Measurements from ENCODE around the gene PTPRG. TPM values are rescaled to one million over a fixed set of nuclear protein-coding genes. Genes with fewer than 3 reads are reported as not detected.

The PTPRG gene
- total RNA-seq, 1 experiment from 2014 or later: 69.3 TPM

DNA sequence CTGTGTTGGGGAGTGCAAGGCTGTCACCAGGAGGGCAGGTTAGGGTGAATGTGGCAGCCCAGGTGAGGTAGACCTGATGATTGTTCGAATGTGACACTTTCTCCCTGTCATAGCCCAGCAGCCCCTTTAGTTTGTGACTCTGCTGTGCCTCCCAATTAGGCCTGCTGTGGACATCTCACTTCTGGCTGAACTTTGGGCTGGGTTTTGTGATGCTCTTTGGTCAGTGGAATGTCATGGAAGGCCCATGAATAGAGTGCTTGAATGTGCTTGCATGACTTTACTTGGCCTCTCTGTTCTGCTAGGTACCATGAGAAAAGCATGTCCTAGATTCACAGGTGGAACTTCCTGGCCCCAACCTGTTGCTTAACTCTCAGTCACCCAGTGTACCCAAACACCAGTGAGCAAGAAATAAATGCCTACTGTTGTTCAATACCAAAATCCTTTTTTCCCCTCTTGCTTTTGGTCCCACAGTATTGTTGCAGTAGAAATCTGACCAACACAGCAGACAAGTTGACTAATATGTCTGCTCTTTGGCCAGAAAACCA lies 249.7 kb downstream of the PTPRG start:
- Histone ChIP-seq H2BK5ac (ENCODE audit: insufficient read length, low read length) (no peak overlapping the region), H3K56ac (ENCODE audit: insufficient read length, low read depth, low read length) (no peak overlapping the region), H4K5ac (ENCODE audit: insufficient read length, low read depth, low read length) (no peak overlapping the region), H3K27ac (ENCODE audit: insufficient read length, low read depth, low read length) (no peak overlapping the region), H3K4me1 (ENCODE audit: insufficient read depth, low read length) (peaks cover 9% of the 10 kb centered on the region; the same call in 1 of the 2 replicates), H3K79me1 (ENCODE audit: insufficient read depth, low read depth, low read length, poor library complexity, severe bottlenecking) (peaks cover 6% of the 10 kb centered on the region), H2BK15ac (ENCODE audit: low read depth, low read length) (no peak overlapping the region), H3K9me3 (ENCODE audit: control insufficient read depth, low read depth, low read length) (no peaks in the 10 kb centered on the region), H3K9ac (ENCODE audit: extremely low read depth, insufficient read length, low read length) (no peak overlapping the region), H3K14ac (ENCODE audit: insufficient read depth, low read length) (no peak overlapping the region), H3K23ac (ENCODE audit: insufficient read length, low read depth, low read length) (no peak overlapping the region), H2BK20ac (ENCODE audit: low read depth, low read length, poor library complexity, severe bottlenecking) (no peak overlapping the region), H2AFZ (ENCODE audit: low read length) (no peak overlapping the region), H3K23me2 (ENCODE audit: insufficient read length, low read depth, low read length, poor library complexity, severe bottlenecking) (no peaks in the 10 kb centered on the region), H3K79me2 (ENCODE audit: insufficient read depth, low read length) (peaks cover 12% of the 10 kb centered on the region; the same call in 1 of the 2 replicates), H3K4ac (ENCODE audit: low read depth, low read length) (no peak overlapping the region), H3K27me3 (ENCODE audit: insufficient read depth, low read length) (no peaks in the 10 kb centered on the region), H4K8ac (replicated peaks; ENCODE audit: insufficient read length, low read depth, low read length) (no peak overlapping the region), H3K18ac (ENCODE audit: insufficient read length, low read depth, low read length) (no peak overlapping the region), H4K91ac (ENCODE audit: insufficient read length, low read depth, low read length) (no peak overlapping the region), H3T11ph (ENCODE audit: low read length) (no peak overlapping the region), H4K20me1 (ENCODE audit: control insufficient read depth, insufficient read depth, insufficient read length) (no peaks in the 10 kb centered on the region), H2AK5ac (ENCODE audit: insufficient read length, low read length) (no peak overlapping the region), H2BK120ac (ENCODE audit: low read depth, low read length, poor library complexity, severe bottlenecking) (no peak overlapping the region), H3K4me2 (ENCODE audit: insufficient read depth, insufficient read length, low read length) (no peak overlapping the region), H2BK12ac (ENCODE audit: insufficient read length, low read depth, low read length) (no peak overlapping the region)
- no CpG with 5 or more reads among the region's 1 CpG for WGBS (ENCODE audit: extremely low coverage, insufficient read length, low lambda C conversion rate)
- H3K27ac Mint-ChIP-seq: peak overlapping the region in 1 of 3 experiments; percentile 14; a peak in 1 of 7 replicates
- TF ChIP-seq, protein P1, sequence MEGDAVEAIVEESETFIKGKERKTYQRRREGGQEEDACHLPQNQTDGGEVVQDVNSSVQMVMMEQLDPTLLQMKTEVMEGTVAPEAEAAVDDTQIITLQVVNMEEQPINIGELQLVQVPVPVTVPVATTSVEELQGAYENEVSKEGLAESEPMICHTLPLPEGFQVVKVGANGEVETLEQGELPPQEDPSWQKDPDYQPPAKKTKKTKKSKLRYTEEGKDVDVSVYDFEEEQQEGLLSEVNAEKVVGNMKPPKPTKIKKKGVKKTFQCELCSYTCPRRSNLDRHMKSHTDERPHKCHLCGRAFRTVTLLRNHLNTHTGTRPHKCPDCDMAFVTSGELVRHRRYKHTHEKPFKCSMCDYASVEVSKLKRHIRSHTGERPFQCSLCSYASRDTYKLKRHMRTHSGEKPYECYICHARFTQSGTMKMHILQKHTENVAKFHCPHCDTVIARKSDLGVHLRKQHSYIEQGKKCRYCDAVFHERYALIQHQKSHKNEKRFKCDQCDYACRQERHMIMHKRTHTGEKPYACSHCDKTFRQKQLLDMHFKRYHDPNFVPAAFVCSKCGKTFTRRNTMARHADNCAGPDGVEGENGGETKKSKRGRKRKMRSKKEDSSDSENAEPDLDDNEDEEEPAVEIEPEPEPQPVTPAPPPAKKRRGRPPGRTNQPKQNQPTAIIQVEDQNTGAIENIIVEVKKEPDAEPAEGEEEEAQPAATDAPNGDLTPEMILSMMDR (conservative IDR thresholded peaks at IDR 0.05): no peak
- H3K9me3 Mint-ChIP-seq: no peaks in the 10 kb centered on the region
- no peak for DNase-seq
- H3K4me1 Mint-ChIP-seq: peaks cover 57 to 61% of the 10 kb centered on the region in 2 experiments
- no peak overlapping the region for H3K4me3 Mint-ChIP-seq
- H3K36me3 Mint-ChIP-seq (ENCODE audit: insufficient read depth in 1 of 3, low read depth in 3 of 3): no peaks in the 10 kb centered on the region
- no peaks in the 10 kb centered on the region for H3K27me3 Mint-ChIP-seq (ENCODE audit: low read depth)
